B cell (primary cell): ENCODE results near the gene HMCN1. TPM values are rescaled to one million over a fixed set of nuclear protein-coding genes. Genes with fewer than 3 reads are reported as not detected.

ENCODE experiments used
- ATAC-seq: fragments of 200-7000 bp; cut with Tn5 transposase; one replicate; pipeline ENCODE4 v1.10.0; 2021; ENCODE audit warnings: low read depth, mild to moderate bottlenecking, moderate number of reproducible peaks, moderate library complexity
- CTCF ChIA-PET: fragments of 350-600 bp; sonication (Branson Sonifier 250); formaldehyde crosslinking; loops from one replicate; lab custom pipeline; 2021; ENCODE audit warnings: antibody characterized with exemption, inconsistent platforms; lab: Charles Lee
- POLR2A ChIA-PET: fragments of 350-600 bp; sonication (Branson Sonifier 250); formaldehyde crosslinking; loops from one replicate; lab custom pipeline; 2021; ENCODE audit warnings: antibody characterized with exemption; lab: Charles Lee
- DNase-seq: peaks from one replicate; pipeline ENCODE4 v3.0.0; 2013
- H2AFZ ChIP-seq: 2 replicates; pipeline ENCODE4 v1.6.1; 2012; ENCODE audit warnings: mild to moderate bottlenecking, low read depth, low read length; ENCODE audit not compliant: insufficient read depth, poor library complexity, severe bottlenecking
- H3K27ac ChIP-seq, 2 donors: 1 replicate in 1 of 2; 2 replicates in 1 of 2; pipeline ENCODE4 v1.5.1; 2012 to 2013; ENCODE audit warnings: low read length in 2 of 2, mild to moderate bottlenecking in 2 of 2, moderate library complexity in 1 of 2
- H3K27me3 ChIP-seq, 4 experiments: fragments of 200-600 bp in 1 of 4; sonication (generic) in 1 of 4; replicated peaks in 1 of 4; 1 replicate in 2 of 4; 2 replicates in 2 of 4; pipeline versions ENCODE4 v1.6.1 to v1.7.0; 2013 to 2016; ENCODE audit warnings: low read length in 3 of 4, mild to moderate bottlenecking in 2 of 4, mixed read lengths in 1 of 4, moderate library complexity in 1 of 4; ENCODE audit not compliant: insufficient read depth in 4 of 4, control insufficient read depth in 3 of 4; ENCODE audit errors: control extremely low read depth in 1 of 4
- H3K36me3 ChIP-seq, 2 experiments: replicated peaks in 1 of 2; 1 replicate in 1 of 2; 2 replicates in 1 of 2; pipeline versions ENCODE4 v1.6.1 to v1.7.1; 2013; ENCODE audit warnings: low read length in 1 of 2; ENCODE audit not compliant: insufficient read depth in 2 of 2, control insufficient read depth in 1 of 2; ENCODE audit errors: control extremely low read depth in 1 of 2, extremely low read depth in 1 of 2
- H3K4me1 ChIP-seq, 2 donors: fragments of 200-600 bp in 1 of 2; sonication (generic) in 1 of 2; 1 replicate in 1 of 2; 2 replicates in 1 of 2; pipeline versions ENCODE4 v1.5.1 to v1.6.1; 2013 to 2017; ENCODE audit warnings: low read length in 2 of 2; ENCODE audit not compliant: control insufficient read depth in 2 of 2, insufficient read depth in 2 of 2
- H3K4me2 ChIP-seq: replicated peaks from 2 replicates; pipeline ENCODE3; 2012; ENCODE audit warnings: mild to moderate bottlenecking, low read depth, low read length; ENCODE audit not compliant: poor library complexity, severe bottlenecking
- H3K4me3 ChIP-seq, 5 experiments: fragments of 200-600 bp in 1 of 5; sonication (generic) in 1 of 5; 1 replicate in 3 of 5; 2 replicates in 2 of 5; pipeline versions ENCODE4 v1.5.1 to v1.7.0; 2011 to 2016; ENCODE audit warnings: low read length in 4 of 5, mild to moderate bottlenecking in 4 of 5, low read depth in 2 of 5, control low read depth in 1 of 5, moderate library complexity in 1 of 5; ENCODE audit not compliant: insufficient read depth in 1 of 5; ENCODE audit errors: control extremely low read depth in 1 of 5, extremely low read depth in 1 of 5
- H3K79me2 ChIP-seq: fragments of 200-600 bp; sonication (generic); one replicate; pipeline ENCODE4 v1.6.0; 2016; ENCODE audit warnings: low read length; ENCODE audit not compliant: control insufficient read depth, insufficient read depth
- H3K9ac ChIP-seq: fragments of 200-600 bp; sonication (generic); 2 replicates; pipeline ENCODE4 v1.6.1; 2017; ENCODE audit warnings: mild to moderate bottlenecking, low read length, moderate library complexity
- H3K9me3 ChIP-seq, 3 donors: one replicate each; pipeline versions ENCODE4 v1.6.1 to v1.7.1; 2013; ENCODE audit warnings: low read length in 2 of 3; ENCODE audit not compliant: control insufficient read depth in 2 of 3, insufficient read depth in 1 of 3; ENCODE audit errors: control extremely low read depth in 1 of 3
- H4K20me1 ChIP-seq: 2 replicates; pipeline ENCODE4 v1.6.0; 2012; ENCODE audit warnings: mild to moderate bottlenecking, low read length; ENCODE audit not compliant: insufficient read depth, control insufficient read depth, poor library complexity, severe bottlenecking
- H3K27ac Mint-ChIP-seq: one replicate; pipeline ENCODE4 v1.8.0; 2021; ENCODE audit warnings: mixed read lengths
- H3K27me3 Mint-ChIP-seq: one replicate; pipeline ENCODE4 v1.8.0; 2021; ENCODE audit warnings: mixed read lengths
- H3K4me1 Mint-ChIP-seq: one replicate; pipeline ENCODE4 v1.8.0; 2021; ENCODE audit warnings: mixed read lengths
- H3K4me3 Mint-ChIP-seq: one replicate; pipeline ENCODE4 v1.8.0; 2021; ENCODE audit warnings: mixed read lengths
- H3K9me3 Mint-ChIP-seq: one replicate; pipeline ENCODE4 v1.8.0; 2022; ENCODE audit warnings: mixed read lengths; ENCODE audit not compliant: insufficient read depth
- CTCF ChIP-seq: fragments of 200-600 bp; IDR thresholded peaks from one replicate; pipeline ENCODE4 v1.8.0; 2022; ENCODE audit warnings: antibody characterized with exemption, mild to moderate bottlenecking
- EZH2 ChIP-seq: IDR thresholded peaks from 2 replicates; pipeline ENCODE4 v1.6.1; 2012; ENCODE audit warnings: borderline replicate concordance, low read depth, mild to moderate bottlenecking, moderate library complexity, low read length; ENCODE audit not compliant: insufficient read depth, poor library complexity, severe bottlenecking
- WGBS: methylation state at CpG from one replicate; pipeline ENCODE4 v1.1.5; 2013; ENCODE audit warnings: missing lambda C conversion rate; ENCODE audit not compliant: insufficient coverage; 5-methylcytosine and 5-hydroxymethylcytosine counted together
- intact Hi-C: fragments of 100-400 bp; cut with micrococcal nuclease; formaldehyde crosslinking; loops from one replicate; pipeline ENCODE4 v1.10.0; 2022
- polyA plus RNA-seq: library from polyadenylated mRNA; depleted of rRNA; stranded (reverse); fragments of >200 nt; gene quantifications from 2 replicates; pipeline ENCODE4 v1.2.3, GENCODE V29; 2012
- total RNA-seq, 2 donors: library from RNA; stranded (reverse); fragments of 120-200 nt in 1 of 2; gene quantifications; 1 replicate in 1 of 2; 2 replicates in 1 of 2; pipeline versions ENCODE4 v1.2.3 to v1.2.4, GENCODE V29; 2013 to 2022

HMCN1 gene
- total and polyA plus RNA-seq, 2 donors (not counting 1 experiment from before 2014, with no cell fraction given) = not detected

GRCh38 chr1:185934476-185935189, 200.4 kb downstream of the HMCN1 start:
- Histone ChIP-seq H4K20me1 (no peaks in the 10 kb centered on the region), H3K9me3 (no peaks in the 10 kb centered on the region), H3K27ac (no peak overlapping the region), H3K4me1 (no peaks in the 10 kb centered on the region), H3K9ac (no peak overlapping the region), H3K36me3 (no peaks in the 10 kb centered on the region), H3K4me3 (no peak overlapping the region), H3K4me2 (no peak overlapping the region), H3K27me3 (no peaks in the 10 kb centered on the region), H2AFZ (no peak overlapping the region), H3K79me2 (no peaks in the 10 kb centered on the region)
- intact Hi-C loops = no loop called here
- no peak for DNase-seq
- TF ChIP-seq CTCF (no peak), EZH2 (no peak)
- no peak overlapping the region for H3K27ac Mint-ChIP-seq
- ChIA-PET CTCF (no interaction called here), POLR2A (no interaction called here)
- no peak for ATAC-seq
- no CpG with 5 or more reads among the region's 5 CpGs for WGBS
- H3K4me1 Mint-ChIP-seq = peaks cover 3% of the 10 kb centered on the region
- H3K4me3 Mint-ChIP-seq = no peak overlapping the region
- H3K27me3 Mint-ChIP-seq = peaks cover 4% of the 10 kb centered on the region
- no peaks in the 10 kb centered on the region for H3K9me3 Mint-ChIP-seq

- ATAC-seq (no peak), DNase-seq (no peak)
- no peaks in the 10 kb centered on the region for H4K20me1 ChIP-seq
- no peak overlapping the region for H3K9ac ChIP-seq
- H3K9me3 ChIP-seq = no peaks in the 10 kb centered on the region
- H3K27me3 ChIP-seq = no peaks in the 10 kb centered on the region
- peaks cover 4% of the 10 kb centered on the region for H3K27me3 Mint-ChIP-seq
- no peak overlapping the region for H3K27ac ChIP-seq
- no peak overlapping the region for H3K4me3 Mint-ChIP-seq
- ChIA-PET POLR2A (no interaction called here), CTCF (no interaction called here)
- intact Hi-C loops = no loop called here
- no peaks in the 10 kb centered on the region for H3K4me1 ChIP-seq
- no peak overlapping the region for H3K4me2 ChIP-seq
- no peak overlapping the region for H3K27ac Mint-ChIP-seq
- H3K4me3 ChIP-seq = no peak overlapping the region
- no peaks in the 10 kb centered on the region for H3K9me3 Mint-ChIP-seq
- H2AFZ ChIP-seq = no peak overlapping the region
- TF ChIP-seq EZH2 (no peak), CTCF (no peak)
- no peaks in the 10 kb centered on the region for H3K79me2 ChIP-seq
- H3K36me3 ChIP-seq = no peaks in the 10 kb centered on the region
- peaks cover 3% of the 10 kb centered on the region for H3K4me1 Mint-ChIP-seq
Observed at GRCh38 chr1:185935360-185935759, 201.2 kb downstream of the HMCN1 start.
